Neural cell (in vitro differentiated cells): ENCODE data around the gene TK2. TPM values are rescaled to one million over a fixed set of nuclear protein-coding genes. Genes with fewer than 3 reads are reported as not detected.

Source experiments
- H2AFZ ChIP-seq: fragments of 200-600, 300-800 bp; sonication (generic), shearing (Covaris generic); 2 replicates; pipeline ENCODE4 v1.6.0; 2014; ENCODE audit warnings: low read depth, mild to moderate bottlenecking, antibody characterized with exemption, low read length, moderate library complexity
- H3F3A ChIP-seq: fragments of 200-600 bp; shearing (Covaris generic); 2 replicates; pipeline ENCODE4 v1.6.1; 2016; ENCODE audit warnings: mild to moderate bottlenecking, moderate library complexity, mixed read lengths, antibody characterized with exemption, low read length; ENCODE audit not compliant: insufficient read depth, poor library complexity, severe bottlenecking
- H3K27ac ChIP-seq: fragments of 200-600, 300-800 bp; sonication (generic), shearing (Covaris generic); 2 replicates; pipeline ENCODE4 v1.5.1; 2014; ENCODE audit warnings: mild to moderate bottlenecking, low read length, moderate library complexity
- H3K27me3 ChIP-seq: fragments of 300-800, 200-600 bp; sonication (generic), shearing (Covaris generic); 2 replicates; pipeline ENCODE4 v1.6.0; 2014; ENCODE audit warnings: mild to moderate bottlenecking, low read depth, low read length, moderate library complexity; ENCODE audit not compliant: insufficient read depth
- H3K36me3 ChIP-seq: fragments of 300-800, 200-600 bp; sonication (generic), shearing (Covaris generic); 2 replicates; pipeline ENCODE4 v1.5.1; 2014; ENCODE audit warnings: mild to moderate bottlenecking, antibody characterized with exemption, low read length, moderate library complexity; ENCODE audit not compliant: insufficient read depth
- H3K4me2 ChIP-seq: fragments of 300-800, 200-600 bp; sonication (generic), shearing (Covaris generic); 2 replicates; pipeline ENCODE4 v1.6.0; 2014; ENCODE audit warnings: mild to moderate bottlenecking, low read length
- H3K4me3 ChIP-seq: fragments of 300-800, 200-600 bp; sonication (generic), shearing (Covaris generic); 2 replicates; pipeline ENCODE4 v1.5.1; 2014; ENCODE audit warnings: mild to moderate bottlenecking, low read length, moderate library complexity
- H3K79me2 ChIP-seq: fragments of 200-600 bp; shearing (Covaris generic); replicated peaks from 2 replicates; pipeline ENCODE4 v1.6.0; 2014; ENCODE audit warnings: mild to moderate bottlenecking, low read length, moderate library complexity; ENCODE audit not compliant: insufficient read depth
- H3K9ac ChIP-seq: fragments of 300-800, 200-600 bp; sonication (generic), shearing (Covaris generic); 2 replicates; pipeline ENCODE4 v1.6.1; 2016; ENCODE audit warnings: mild to moderate bottlenecking, low read length, mixed read lengths
- H3K9me2 ChIP-seq: fragments of 200-600 bp; shearing (Covaris generic); 2 replicates; pipeline ENCODE4 v1.6.1; 2016; ENCODE audit warnings: mild to moderate bottlenecking, low read length, mixed read lengths; ENCODE audit not compliant: insufficient read depth
- H3K9me3 ChIP-seq: fragments of 200-600, 300-800 bp; sonication (generic), shearing (Covaris generic); 2 replicates; pipeline ENCODE4 v1.6.1; 2016; ENCODE audit warnings: mild to moderate bottlenecking, mixed run types, low read length, moderate library complexity, mixed read lengths
- H4K20me1 ChIP-seq: fragments of 200-600 bp; shearing (Covaris generic); 2 replicates; pipeline ENCODE4 v1.6.1; 2016; ENCODE audit warnings: mild to moderate bottlenecking, mixed run types; ENCODE audit not compliant: insufficient read depth
- CTCF ChIP-seq: fragments of 450-650 bp; IDR thresholded peaks from 2 replicates; pipeline ENCODE4 v1.5.1; 2014; ENCODE audit warnings: antibody characterized with exemption, mild to moderate bottlenecking, moderate library complexity; ENCODE audit not compliant: poor library complexity, severe bottlenecking
- EP300 ChIP-seq: fragments of 450-650 bp; conservative IDR thresholded peaks from 2 replicates; pipeline ENCODE4 v1.6.1; 2014; ENCODE audit warnings: antibody characterized with exemption, mild to moderate bottlenecking, moderate library complexity; ENCODE audit not compliant: poor library complexity, severe bottlenecking
- EZH2 ChIP-seq: fragments of 200-600, 300-800 bp; shearing (Covaris generic), sonication (generic); IDR thresholded peaks from 2 replicates; pipeline ENCODE4 v1.6.1; 2014; ENCODE audit warnings: antibody characterized with exemption, low read length, borderline replicate concordance, mild to moderate bottlenecking; ENCODE audit not compliant: insufficient read depth, poor library complexity, severe bottlenecking
- MXI1 ChIP-seq: fragments of 450-650 bp; conservative IDR thresholded peaks from 2 replicates; pipeline ENCODE4 v1.6.1; 2014; ENCODE audit warnings: antibody characterized with exemption, mild to moderate bottlenecking; ENCODE audit not compliant: poor library complexity, severe bottlenecking
- POLR2AphosphoS5 ChIP-seq: IDR thresholded peaks from 2 replicates; pipeline ENCODE4 v1.6.1; 2012
- RAD21 ChIP-seq: fragments of 450-650 bp; conservative IDR thresholded peaks from 2 replicates; pipeline ENCODE4 v1.6.1; 2014; ENCODE audit warnings: antibody characterized with exemption, mild to moderate bottlenecking, moderate library complexity
- REST ChIP-seq: IDR thresholded peaks from 2 replicates; pipeline ENCODE4 v1.6.1; 2012; ENCODE audit warnings: borderline replicate concordance
- SMC3 ChIP-seq: fragments of 450-650 bp; conservative IDR thresholded peaks from 2 replicates; pipeline ENCODE4 v1.6.1; 2014; ENCODE audit warnings: antibody characterized with exemption, mild to moderate bottlenecking, moderate library complexity; ENCODE audit not compliant: poor library complexity
- TAF1 ChIP-seq: IDR thresholded peaks from 2 replicates; pipeline ENCODE4 v1.6.1; 2012; ENCODE audit warnings: low read depth
- polyA plus RNA-seq: library from polyadenylated mRNA; depleted of rRNA; stranded (reverse); fragments of >200 nt; gene quantifications from 2 replicates; pipeline ENCODE4 v1.2.3, GENCODE V29; 2014

The TK2 gene
- polyA plus RNA-seq, 1 donor from 2014 or later: 15.9 TPM

GRCh38 chr16:66479661-66480264 is 70.2 kb downstream of the TK2 start:
- no peak for TF ChIP-seq POLR2AphosphoS5
- no peak for TF ChIP-seq MXI1
- no peak for TF ChIP-seq TAF1
- no peak for TF ChIP-seq EZH2
- no peak for TF ChIP-seq CTCF
- TF ChIP-seq RAD21: no peak
- TF ChIP-seq REST: no peak
- no peak for TF ChIP-seq SMC3
- no peak for TF ChIP-seq EP300
- no peaks in the 10 kb centered on the region for H3K27me3 ChIP-seq
- H3F3A ChIP-seq: no peaks in the 10 kb centered on the region
- H3K36me3 ChIP-seq: no peaks in the 10 kb centered on the region
- no peak overlapping the region for H3K27ac ChIP-seq
- no peaks in the 10 kb centered on the region for H4K20me1 ChIP-seq
- no peaks in the 10 kb centered on the region for H3K79me2 ChIP-seq
- H2AFZ ChIP-seq: no peak overlapping the region
- no peak overlapping the region for H3K9ac ChIP-seq
- no peaks in the 10 kb centered on the region for H3K9me2 ChIP-seq
- H3K9me3 ChIP-seq: no peaks in the 10 kb centered on the region
- H3K4me3 ChIP-seq: no peak overlapping the region
- no peak overlapping the region for H3K4me2 ChIP-seq

DNA sequence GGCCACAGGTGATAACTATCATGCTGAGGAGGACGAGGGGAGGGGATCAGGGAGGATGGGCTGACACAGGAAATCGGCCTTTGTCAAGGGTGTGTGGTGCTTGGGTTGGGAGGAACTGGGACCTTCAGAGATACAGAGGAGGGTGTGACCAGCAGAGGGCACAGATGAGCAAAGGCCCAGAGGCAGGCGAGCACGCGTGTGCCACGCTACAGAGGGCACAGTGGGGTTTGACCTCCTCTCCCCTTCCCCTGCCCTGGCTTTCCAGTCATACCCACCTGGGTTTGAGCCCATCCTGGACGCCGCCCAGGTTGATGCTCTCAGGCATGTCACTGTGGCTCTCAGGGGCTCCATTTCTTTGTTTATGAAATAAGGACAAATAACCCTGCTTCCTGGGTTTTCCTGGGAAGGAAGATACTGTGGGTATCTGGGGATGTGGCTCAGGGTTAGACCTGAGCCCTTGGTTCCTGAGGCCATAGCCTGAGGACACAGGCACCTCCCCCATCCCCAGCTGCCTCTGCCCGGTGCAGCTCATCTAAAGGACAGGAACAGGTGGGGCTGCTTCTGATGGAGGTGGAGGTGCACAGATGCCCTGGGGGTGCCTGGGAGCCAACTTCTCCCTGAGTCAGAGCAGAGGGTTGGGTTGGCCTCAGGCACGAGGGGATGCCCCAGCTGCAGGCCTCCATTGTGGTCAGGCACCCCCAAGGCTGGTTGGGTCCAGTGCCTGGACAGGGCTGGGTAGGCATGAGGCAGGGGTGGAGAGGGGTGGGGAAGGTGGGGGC is 71.0 kb downstream of the TK2 start:
- H3K4me2 ChIP-seq: no peak overlapping the region
- H3K36me3 ChIP-seq: no peaks in the 10 kb centered on the region
- H3K4me3 ChIP-seq: no peak overlapping the region
- no peaks in the 10 kb centered on the region for H3K79me2 ChIP-seq
- no peaks in the 10 kb centered on the region for H3F3A ChIP-seq
- H3K9ac ChIP-seq: no peak overlapping the region
- H3K9me2 ChIP-seq: no peaks in the 10 kb centered on the region
- TF ChIP-seq CTCF: no peak
- no peak for TF ChIP-seq MXI1
- no peak overlapping the region for H2AFZ ChIP-seq
- no peaks in the 10 kb centered on the region for H4K20me1 ChIP-seq
- no peaks in the 10 kb centered on the region for H3K9me3 ChIP-seq
- no peaks in the 10 kb centered on the region for H3K27me3 ChIP-seq
- no peak overlapping the region for H3K27ac ChIP-seq
